K562 (cell line): ENCODE results near the gene GHRH. TPM values are rescaled to one million over a fixed set of nuclear protein-coding genes. Genes with fewer than 3 reads are reported as not detected.
A peak's percentile ranks its signal among the peaks of the same experiment; 100 is the strongest.

Source experiments
- ARID1B ChIP-seq: fragments of 450-650 bp; IDR thresholded peaks from 2 replicates; pipeline ENCODE4 v1.6.1; 2016; ENCODE audit warnings: antibody characterized with exemption, mild to moderate bottlenecking, inconsistent platforms
- ARNT ChIP-seq, 2 experiments: fragments of 450-650 bp; IDR thresholded peaks; 2 replicates each; pipeline ENCODE4 v1.6.1; 2016; ENCODE audit warnings: mild to moderate bottlenecking in 1 of 2
- CBX5 ChIP-seq: IDR thresholded peaks from 2 replicates; pipeline ENCODE4 v1.6.1; 2014; ENCODE audit warnings: low read depth, borderline replicate concordance
- CBX8 ChIP-seq: fragments of 200-600 bp; sonication (generic); IDR thresholded peaks from 2 replicates; pipeline ENCODE4 v1.6.1; 2012; ENCODE audit warnings: borderline replicate concordance, mixed run types, low read depth, mild to moderate bottlenecking, moderate library complexity, mixed read lengths, low read length, control low read depth, inconsistent platforms; ENCODE audit not compliant: poor library complexity, severe bottlenecking; ENCODE audit errors: extremely low read depth
- CREM ChIP-seq: IDR thresholded peaks from 2 replicates; pipeline ENCODE4 v1.6.1; 2014; ENCODE audit warnings: antibody characterized with exemption, low read depth
- DIDO1 ChIP-seq: fragments of 450-650 bp; IDR thresholded peaks from 2 replicates; pipeline ENCODE4 v1.6.1; 2016; ENCODE audit warnings: low read depth, missing biosample characterization, missing genetic modification characterization
- DPF2 ChIP-seq: fragments of 450-650 bp; IDR thresholded peaks from 2 replicates; pipeline ENCODE4 v1.6.1; 2016
- ELF4 ChIP-seq: fragments of 450-650 bp; formaldehyde crosslinking; IDR thresholded peaks from 2 replicates; pipeline ENCODE4 v1.4.0; 2022; ENCODE audit warnings: missing genetic modification characterization
- ELK1 ChIP-seq: sonication (generic); formaldehyde crosslinking; IDR thresholded peaks from 2 replicates; pipeline ENCODE4 v1.8.1; 2022; ENCODE audit warnings: missing genetic modification reagents
- GATAD2B ChIP-seq: fragments of 450-650 bp; IDR thresholded peaks from 2 replicates; pipeline ENCODE4 v1.6.1; 2017; ENCODE audit warnings: mild to moderate bottlenecking, borderline replicate concordance
- HCFC1 ChIP-seq: IDR thresholded peaks from 2 replicates; pipeline ENCODE4 v1.6.1; 2012; ENCODE audit warnings: low read depth, low read length, improper control_type of control experiment
- HDAC2 ChIP-seq: fragments of 450-650 bp; IDR thresholded peaks from 2 replicates; pipeline ENCODE4 v1.6.1; 2016; ENCODE audit warnings: mild to moderate bottlenecking
- HDAC6 ChIP-seq: IDR thresholded peaks from 2 replicates; pipeline ENCODE4 v1.6.1; 2012; ENCODE audit warnings: low read depth, mild to moderate bottlenecking, control low read depth, inconsistent platforms, low read length, moderate library complexity
- IRF1 ChIP-seq: sonication (generic); formaldehyde crosslinking; IDR thresholded peaks from 2 replicates; pipeline ENCODE4 v1.8.0; 2022; ENCODE audit warnings: missing genetic modification reagents, mild to moderate bottlenecking, borderline replicate concordance
- MAFK ChIP-seq: IDR thresholded peaks from 2 replicates; pipeline ENCODE4 v1.6.1; 2011; ENCODE audit warnings: low read length, improper control_type of control experiment
- PHF21A ChIP-seq: fragments of 450-650 bp; IDR thresholded peaks from 2 replicates; pipeline ENCODE4 v1.6.1; 2017; ENCODE audit warnings: low read depth, borderline replicate concordance
- SMARCC2 ChIP-seq: fragments of 450-650 bp; IDR thresholded peaks from 2 replicates; pipeline ENCODE4 v1.6.1; 2017; ENCODE audit warnings: antibody characterized with exemption, moderate library complexity, mild to moderate bottlenecking, low read depth
- SOX6 ChIP-seq: fragments of 450-650 bp; IDR thresholded peaks from 2 replicates; pipeline ENCODE4 v1.6.1; 2014; ENCODE audit warnings: mild to moderate bottlenecking
- TAF9B ChIP-seq: fragments of 450-650 bp; IDR thresholded peaks from 2 replicates; pipeline ENCODE4 v1.6.1; 2018; ENCODE audit warnings: mild to moderate bottlenecking; ENCODE audit not compliant: partially characterized antibody
- TAL1 ChIP-seq: fragments of 450-650 bp; IDR thresholded peaks from 2 replicates; pipeline ENCODE4 v1.6.1; 2016; ENCODE audit warnings: mild to moderate bottlenecking
- TRIM28 ChIP-seq: fragments of 450-650 bp; IDR thresholded peaks from 2 replicates; pipeline ENCODE4 v1.6.1; 2017
- ZNF12 ChIP-seq: sonication (generic); formaldehyde crosslinking; IDR thresholded peaks from 2 replicates; pipeline ENCODE4 v1.4.0; 2020; ENCODE audit warnings: mild to moderate bottlenecking, missing genetic modification reagents
- ZNF41 ChIP-seq: fragments of 250-450 bp; sonication (Bioruptor Pico); conservative IDR thresholded peaks from 2 replicates; pipeline ENCODE4 v1.4.0; 2020; ENCODE audit warnings: mild to moderate bottlenecking
- ZNF444 ChIP-seq: fragments of 250-450 bp; sonication (Bioruptor Pico); IDR thresholded peaks from 2 replicates; pipeline ENCODE4 v1.4.0; 2020; ENCODE audit warnings: mild to moderate bottlenecking, moderate library complexity
- ZNF75A ChIP-seq: fragments of 450-650 bp; formaldehyde crosslinking; IDR thresholded peaks from 2 replicates; pipeline ENCODE4 v1.4.0; 2020; ENCODE audit warnings: mild to moderate bottlenecking
- polyA plus RNA-seq, 8 experiments: library from polyadenylated mRNA; depleted of rRNA in 4 of 8; stranded (reverse) in 5 of 8; unstranded in 3 of 8; fragments of >200 nt; fragmentation: Nextera tagmentation in 2 of 8; fragmentation: Illumina TruSeq in 1 of 8; extraction: Ambion mirVana in 2 of 8; extraction: Trizol in 1 of 8; gene quantifications; 2 replicates each; pipeline versions ENCODE4 v1.2.1 to v1.2.3, GENCODE V29; 2011 to 2014; ENCODE audit warnings: inconsistent platforms in 1 of 8, missing spikeins in 1 of 8
- total RNA-seq, 7 experiments: library from RNA; depleted of rRNA in 6 of 7; stranded (reverse); fragments of >200 nt in 6 of 7; fragmentation: Illumina TruSeq in 2 of 7; extraction: Trizol in 2 of 7; gene quantifications; 2 replicates each; pipeline versions ENCODE4 v1.2.1 to v1.2.3, GENCODE V29; 2011 to 2021; ENCODE audit warnings: low replicate concordance in 1 of 7

Gene GHRH
- total and polyA plus RNA-seq, 9 of the 15 experiments (the other 6 are each of a cell fraction or from before 2014, with no cell fraction given), result not detected

GRCh38 chr20:37299718-37300528 is 38.3 kb upstream of the GHRH start (continued):
- TF ChIP-seq HDAC6 (no peak), CREM (no peak), PHF21A (no peak), CBX8 (no peak), IRF1 (CRISPR knock-in tag) (no peak), ELF4 (CRISPR knock-in tag) (peak; percentile 57; the same call in 1 of the 2 replicates), TAL1 (peak; percentile 68), ELK1 (CRISPR knock-in tag) (no peak), ZNF444 (no peak), SOX6 (peak; percentile 35; the same call in 1 of the 2 replicates), HCFC1 (no peak), ZNF12 (no peak), SMARCC2 (0 out of 2 replicates have a peak, but pooled peaks have one; percentile 35), DPF2 (peak; percentile 72), ARNT (IDR thresholded peaks at IDR 0.05) (peak; percentile 77 to 91), ARID1B (peak; percentile 80), TAF9B (no peak), CBX5 (no peak), ZNF75A (CRISPR knock-in tag) (no peak), ZNF41 (CRISPR knock-in tag) (no peak), TRIM28 (no peak), DIDO1 (tag) (no peak), HDAC2 (peak; percentile 43; the same call in 1 of the 2 replicates), MAFK (no peak), GATAD2B (no peak)
